IMR-90 (cell line): ENCODE data around the gene PRH1. TPM values are rescaled to one million over a fixed set of nuclear protein-coding genes. Genes with fewer than 3 reads are reported as not detected.

Experiments used
- ATAC-seq: fragments of 200-7000 bp; cut with Tn5 transposase; 2 replicates; pipeline ENCODE4 v1.9.1; 2020; ENCODE audit warnings: low read depth, mild to moderate bottlenecking, moderate library complexity
- BruUV-seq: library from RNA; stranded (reverse); fragments of 400-500 nt; replicated peaks from 2 replicates; lab custom pipeline; 2021; lab: Mats Ljungman, UMichigan
- CTCF ChIA-PET: fragments of 300-600 bp; formaldehyde crosslinking; extraction: SDS; loops from one replicate; lab custom pipeline; 2021; ENCODE audit warnings: antibody characterized with exemption; lab: Yijun Ruan, JAX
- POLR2A ChIA-PET: fragments of 300-600 bp; sonication (Branson Sonifier 250); formaldehyde crosslinking; loops from one replicate; lab custom pipeline; 2022; ENCODE audit warnings: antibody characterized with exemption; ENCODE audit not compliant: unreplicated experiment; lab: Charles Lee
- DNase-seq: peaks from one replicate; pipeline ENCODE4 v3.0.0; 2013
- H2AFZ ChIP-seq: replicated peaks from 2 replicates; pipeline ENCODE3; 2013; ENCODE audit warnings: low read length, mild to moderate bottlenecking; ENCODE audit not compliant: poor library complexity
- H2AK5ac ChIP-seq: 2 replicates; pipeline ENCODE4 v1.6.1; 2013; ENCODE audit warnings: low read depth, low read length, inconsistent platforms
- H2AK9ac ChIP-seq: replicated peaks from 2 replicates; pipeline ENCODE3; 2013; ENCODE audit warnings: mild to moderate bottlenecking, low read depth, low read length, moderate library complexity; ENCODE audit not compliant: poor library complexity
- H2BK120ac ChIP-seq: 2 replicates; pipeline ENCODE4 v1.6.1; 2013; ENCODE audit warnings: low read depth, low read length, inconsistent platforms
- H2BK15ac ChIP-seq: 3 replicates; pipeline ENCODE4 v1.6.1; 2013; ENCODE audit warnings: low read depth, low read length, inconsistent platforms
- H2BK20ac ChIP-seq: 2 replicates; pipeline ENCODE4 v1.6.1; 2013; ENCODE audit warnings: low read depth, mild to moderate bottlenecking, inconsistent platforms, low read length, moderate library complexity
- H2BK5ac ChIP-seq: 2 replicates; pipeline ENCODE4 v1.6.1; 2013; ENCODE audit warnings: mild to moderate bottlenecking, low read depth, low read length, inconsistent platforms; ENCODE audit not compliant: poor library complexity, severe bottlenecking
- H3K14ac ChIP-seq: replicated peaks from 2 replicates; pipeline ENCODE4 v1.6.1; 2013; ENCODE audit warnings: low read depth, low read length, inconsistent platforms
- H3K18ac ChIP-seq: 2 replicates; pipeline ENCODE4 v1.6.1; 2013; ENCODE audit warnings: low read depth, low read length, control low read depth
- H3K23ac ChIP-seq: 2 replicates; pipeline ENCODE4 v1.6.1; 2013; ENCODE audit warnings: low read depth, low read length, inconsistent platforms
- H3K27ac ChIP-seq: 2 replicates; pipeline ENCODE4 v1.5.1; 2013; ENCODE audit warnings: mild to moderate bottlenecking, control low read depth, low read length; ENCODE audit not compliant: insufficient read depth
- H3K27me3 ChIP-seq: 2 replicates; pipeline ENCODE4 v1.6.1; 2013; ENCODE audit warnings: low read length; ENCODE audit not compliant: control insufficient read depth, insufficient read depth
- H3K36me3 ChIP-seq: 2 replicates; pipeline ENCODE4 v1.6.1; 2013; ENCODE audit warnings: low read length, mixed read lengths; ENCODE audit not compliant: control insufficient read depth, insufficient read depth
- H3K4ac ChIP-seq: 2 replicates; pipeline ENCODE4 v1.6.1; 2013; ENCODE audit warnings: low read depth, low read length, inconsistent platforms
- H3K4me1 ChIP-seq: 2 replicates; pipeline ENCODE4 v1.6.1; 2013; ENCODE audit warnings: low read length, mixed read lengths; ENCODE audit not compliant: control insufficient read depth, insufficient read depth
- H3K4me2 ChIP-seq: 2 replicates; pipeline ENCODE4 v1.6.1; 2013; ENCODE audit warnings: low read depth, mild to moderate bottlenecking, control low read depth, low read length, moderate library complexity
- H3K4me3 ChIP-seq: 2 replicates; pipeline ENCODE4 v1.5.1; 2013; ENCODE audit warnings: low read depth, mild to moderate bottlenecking, control low read depth, low read length, moderate library complexity; ENCODE audit not compliant: insufficient read depth
- H3K56ac ChIP-seq: 2 replicates; pipeline ENCODE4 v1.6.1; 2013; ENCODE audit warnings: low read length, inconsistent platforms; ENCODE audit not compliant: insufficient read depth; ENCODE audit errors: extremely low read depth
- H3K79me1 ChIP-seq, 2 experiments: 2 replicates each; pipeline ENCODE4 v1.6.1; 2013; ENCODE audit warnings: low read length in 2 of 2, inconsistent platforms in 1 of 2, low read depth in 1 of 2
- H3K9ac ChIP-seq: 2 replicates; pipeline ENCODE4 v1.6.1; 2013; ENCODE audit warnings: low read depth, low read length, control low read depth
- H3K9me1 ChIP-seq: 2 replicates; pipeline ENCODE4 v1.6.1; 2013; ENCODE audit warnings: low read length, inconsistent platforms; ENCODE audit not compliant: insufficient read depth
- H3K9me3 ChIP-seq: 2 replicates; pipeline ENCODE4 v1.6.1; 2013; ENCODE audit warnings: low read length; ENCODE audit not compliant: control insufficient read depth, insufficient read depth
- H4K20me1 ChIP-seq: 2 replicates; pipeline ENCODE4 v1.6.1; 2013; ENCODE audit warnings: low read length, inconsistent platforms; ENCODE audit not compliant: insufficient read depth
- H4K5ac ChIP-seq: 2 replicates; pipeline ENCODE4 v1.6.1; 2013; ENCODE audit warnings: mild to moderate bottlenecking, low read depth, low read length, control low read depth
- H4K8ac ChIP-seq, 2 experiments: 2 replicates each; pipeline ENCODE4 v1.6.1; 2013; ENCODE audit warnings: low read depth in 2 of 2, low read length in 2 of 2, control low read depth in 1 of 2, inconsistent platforms in 1 of 2
- H4K91ac ChIP-seq: 2 replicates; pipeline ENCODE4 v1.6.1; 2013; ENCODE audit warnings: low read depth, low read length, inconsistent platforms; ENCODE audit not compliant: insufficient read depth
- BHLHE40 ChIP-seq: fragments of 150-350 bp; IDR thresholded peaks from 2 replicates; pipeline ENCODE4 v1.6.1; 2016; ENCODE audit warnings: mild to moderate bottlenecking, low read depth, low read length
- CEBPB ChIP-seq: IDR thresholded peaks from 2 replicates; pipeline ENCODE4 v1.6.1; 2012; ENCODE audit warnings: low read depth, low read length, improper control_type of control experiment
- CHD1 ChIP-seq: IDR thresholded peaks from 2 replicates; pipeline ENCODE4 v1.6.1; 2012; ENCODE audit warnings: low read depth, low read length, improper control_type of control experiment
- FOS ChIP-seq: fragments of 150-350 bp; IDR thresholded peaks from 2 replicates; pipeline ENCODE4 v1.6.1; 2016; ENCODE audit warnings: low read depth, low read length
- MAFK ChIP-seq: IDR thresholded peaks from 2 replicates; pipeline ENCODE4 v1.6.1; 2012; ENCODE audit warnings: low read depth, low read length, improper control_type of control experiment
- MAZ ChIP-seq: IDR thresholded peaks from 2 replicates; pipeline ENCODE4 v1.6.1; 2012; ENCODE audit warnings: low read depth, mild to moderate bottlenecking, low read length, improper control_type of control experiment, moderate library complexity, borderline replicate concordance
- MXI1 ChIP-seq: IDR thresholded peaks from 2 replicates; pipeline ENCODE4 v1.6.1; 2012; ENCODE audit warnings: low read depth, mild to moderate bottlenecking, low read length, moderate library complexity, borderline replicate concordance
- NFE2L2 ChIP-seq: fragments of 150-350 bp; IDR thresholded peaks from 2 replicates; pipeline ENCODE4 v1.6.1; 2016; ENCODE audit warnings: low read depth, mild to moderate bottlenecking, low read length
- POLR2A ChIP-seq: IDR thresholded peaks from 2 replicates; pipeline ENCODE4 v1.6.1; 2012; ENCODE audit warnings: mild to moderate bottlenecking, low read depth, low read length
- RAD21 ChIP-seq: IDR thresholded peaks from 2 replicates; pipeline ENCODE4 v1.6.1; 2012; ENCODE audit warnings: low read length, improper control_type of control experiment
- RCOR1 ChIP-seq: IDR thresholded peaks from 2 replicates; pipeline ENCODE4 v1.6.1; 2012; ENCODE audit warnings: mild to moderate bottlenecking, low read length, improper control_type of control experiment; ENCODE audit not compliant: insufficient replicate concordance
- RFX5 ChIP-seq: IDR thresholded peaks from 2 replicates; pipeline ENCODE4 v1.8.0; 2012; ENCODE audit warnings: low read depth, mild to moderate bottlenecking, low read length, moderate library complexity
- SMC3 ChIP-seq: fragments of 150-350 bp; IDR thresholded peaks from 2 replicates; pipeline ENCODE4 v1.6.1; 2016; ENCODE audit warnings: low read depth, mild to moderate bottlenecking, antibody characterized with exemption, low read length, moderate library complexity
- WGBS, 2 experiments: methylation state at CpG; one replicate each; pipeline versions ENCODE4 v1.1.5 to v1.1.7; 2013; ENCODE audit warnings: missing lambda C conversion rate in 2 of 2; ENCODE audit not compliant: insufficient read length in 1 of 2; ENCODE audit errors: extremely low coverage in 2 of 2; 5-methylcytosine and 5-hydroxymethylcytosine counted together
- dilution Hi-C: fragments of 300-500 bp; cut with HindIII; formaldehyde crosslinking; loops from one replicate; pipeline ENCODE4 v1.14.3; 2018; ENCODE audit warnings: low sequenced_read_pairs; ENCODE audit not compliant: unreplicated experiment
- in situ Hi-C: fragments of 300-500 bp; cut with MboI; formaldehyde crosslinking; loops from 3 replicates; pipeline ENCODE4 v1.14.3; 2019; ENCODE audit warnings: low sequenced_read_pairs, inconsistent platforms, mixed read lengths
- intact Hi-C: fragments of 100-400 bp; cut with micrococcal nuclease; formaldehyde crosslinking; loops from 2 replicates; pipeline ENCODE4 v1.10.0; 2022
- polyA plus RNA-seq, 3 experiments: library from polyadenylated mRNA; depleted of rRNA; stranded (reverse); fragments of >200 nt; gene quantifications; 2 replicates each; pipeline ENCODE4 v1.2.3, GENCODE V29; 2012; ENCODE audit warnings: low replicate concordance in 1 of 3
- total RNA-seq: library from RNA; depleted of rRNA; stranded (reverse); fragments of >200 nt; gene quantifications from 2 replicates; pipeline ENCODE4 v1.2.3, GENCODE V29; 2012
- TF ChIP-seq, protein P1 (sequence below): fragments of 150-350 bp; IDR thresholded peaks from 2 replicates; pipeline ENCODE4 v1.6.1; 2016; ENCODE audit warnings: low read depth, mild to moderate bottlenecking, low read length, moderate library complexity, borderline replicate concordance
- TF ChIP-seq, protein P2 (sequence below): conservative IDR thresholded peaks from 2 replicates; pipeline ENCODE4 v1.5.1; 2012; ENCODE audit warnings: mild to moderate bottlenecking, low read depth, low read length, improper control_type of control experiment
- TF ChIP-seq, protein P3 (sequence below): fragments of 150-350 bp; IDR thresholded peaks from 2 replicates; pipeline ENCODE4 v1.6.1; 2017; ENCODE audit warnings: mild to moderate bottlenecking, antibody characterized with exemption, low read length, low read depth

The PRH1 gene
- total and polyA plus RNA-seq, 2 of the 4 experiments (the other 2 are of a cell fraction) = 3.0 to 18.8 TPM

DNA sequence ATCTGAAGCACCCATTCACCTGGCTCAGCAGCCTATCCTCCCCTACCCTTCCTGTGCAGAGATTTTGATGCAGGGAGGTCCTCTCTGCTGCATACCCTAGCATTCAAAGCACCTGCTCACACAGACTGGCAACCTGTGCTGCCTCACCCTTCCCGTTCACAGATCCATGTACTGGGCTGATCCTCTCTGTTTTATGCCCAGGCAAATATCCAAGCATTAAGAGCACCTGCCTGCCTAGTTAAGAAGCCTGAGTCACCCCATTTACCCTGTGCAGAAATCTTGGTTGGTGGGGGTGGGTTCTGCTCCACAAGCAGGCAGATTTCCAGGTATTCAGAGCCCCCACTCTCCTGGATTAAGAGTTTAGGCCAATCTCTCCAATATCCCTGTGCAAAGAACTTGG, 16.9 kb upstream of the PRH1 start:
- Histone ChIP-seq H2AK9ac (no peak overlapping the region), H4K91ac (no peak overlapping the region), H3K9me1 (no peaks in the 10 kb centered on the region), H2BK5ac (no peak overlapping the region), H3K79me1 (peaks cover 0 to 7% of the 10 kb centered on the region in 2 experiments; a peak in 1 of 4 replicates), H3K9me3 (no peaks in the 10 kb centered on the region), H4K8ac (no peak overlapping the region), H3K23ac (no peak overlapping the region), H3K4me3 (no peak overlapping the region), H4K20me1 (no peaks in the 10 kb centered on the region), H2AFZ (no peak overlapping the region), H4K5ac (no peak overlapping the region), H3K18ac (no peak overlapping the region), H3K27me3 (no peaks in the 10 kb centered on the region), H3K56ac (no peak overlapping the region), H3K4ac (no peak overlapping the region), H2BK15ac (no peak overlapping the region), H3K4me2 (no peak overlapping the region), H3K27ac (no peak overlapping the region), H2BK20ac (no peak overlapping the region), H3K9ac (no peak overlapping the region), H3K4me1 (no peaks in the 10 kb centered on the region), H3K14ac (no peak overlapping the region), H2BK120ac (no peak overlapping the region), H3K36me3 (no peaks in the 10 kb centered on the region), H2AK5ac (no peak overlapping the region)
- no CpG with 5 or more reads among the region's 1 CpG for WGBS, 2 experiments
- intact Hi-C loops (no loop called here), dilution Hi-C loops (no loop called here), in situ Hi-C loops (no loop called here)
- DNase-seq (no peak), ATAC-seq (no peak)
- CTCF ChIA-PET = no interaction called here
- TF ChIP-seq RCOR1 (no peak), RFX5 (no peak), NFE2L2 (no peak), SMC3 (no peak), RAD21 (no peak), CHD1 (no peak), POLR2A (no peak), CEBPB (no peak), FOS (no peak), BHLHE40 (no peak), MAZ (no peak), MXI1 (no peak), MAFK (no peak)
- TF ChIP-seq, protein P1, sequence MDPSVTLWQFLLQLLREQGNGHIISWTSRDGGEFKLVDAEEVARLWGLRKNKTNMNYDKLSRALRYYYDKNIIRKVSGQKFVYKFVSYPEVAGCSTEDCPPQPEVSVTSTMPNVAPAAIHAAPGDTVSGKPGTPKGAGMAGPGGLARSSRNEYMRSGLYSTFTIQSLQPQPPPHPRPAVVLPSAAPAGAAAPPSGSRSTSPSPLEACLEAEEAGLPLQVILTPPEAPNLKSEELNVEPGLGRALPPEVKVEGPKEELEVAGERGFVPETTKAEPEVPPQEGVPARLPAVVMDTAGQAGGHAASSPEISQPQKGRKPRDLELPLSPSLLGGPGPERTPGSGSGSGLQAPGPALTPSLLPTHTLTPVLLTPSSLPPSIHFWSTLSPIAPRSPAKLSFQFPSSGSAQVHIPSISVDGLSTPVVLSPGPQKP = no peak
- TF ChIP-seq, protein P2, sequence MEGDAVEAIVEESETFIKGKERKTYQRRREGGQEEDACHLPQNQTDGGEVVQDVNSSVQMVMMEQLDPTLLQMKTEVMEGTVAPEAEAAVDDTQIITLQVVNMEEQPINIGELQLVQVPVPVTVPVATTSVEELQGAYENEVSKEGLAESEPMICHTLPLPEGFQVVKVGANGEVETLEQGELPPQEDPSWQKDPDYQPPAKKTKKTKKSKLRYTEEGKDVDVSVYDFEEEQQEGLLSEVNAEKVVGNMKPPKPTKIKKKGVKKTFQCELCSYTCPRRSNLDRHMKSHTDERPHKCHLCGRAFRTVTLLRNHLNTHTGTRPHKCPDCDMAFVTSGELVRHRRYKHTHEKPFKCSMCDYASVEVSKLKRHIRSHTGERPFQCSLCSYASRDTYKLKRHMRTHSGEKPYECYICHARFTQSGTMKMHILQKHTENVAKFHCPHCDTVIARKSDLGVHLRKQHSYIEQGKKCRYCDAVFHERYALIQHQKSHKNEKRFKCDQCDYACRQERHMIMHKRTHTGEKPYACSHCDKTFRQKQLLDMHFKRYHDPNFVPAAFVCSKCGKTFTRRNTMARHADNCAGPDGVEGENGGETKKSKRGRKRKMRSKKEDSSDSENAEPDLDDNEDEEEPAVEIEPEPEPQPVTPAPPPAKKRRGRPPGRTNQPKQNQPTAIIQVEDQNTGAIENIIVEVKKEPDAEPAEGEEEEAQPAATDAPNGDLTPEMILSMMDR = no peak
- TF ChIP-seq, protein P3, sequence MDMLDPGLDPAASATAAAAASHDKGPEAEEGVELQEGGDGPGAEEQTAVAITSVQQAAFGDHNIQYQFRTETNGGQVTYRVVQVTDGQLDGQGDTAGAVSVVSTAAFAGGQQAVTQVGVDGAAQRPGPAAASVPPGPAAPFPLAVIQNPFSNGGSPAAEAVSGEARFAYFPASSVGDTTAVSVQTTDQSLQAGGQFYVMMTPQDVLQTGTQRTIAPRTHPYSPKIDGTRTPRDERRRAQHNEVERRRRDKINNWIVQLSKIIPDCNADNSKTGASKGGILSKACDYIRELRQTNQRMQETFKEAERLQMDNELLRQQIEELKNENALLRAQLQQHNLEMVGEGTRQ = no peak
- BruUV-seq = no TSS peak
- POLR2A ChIA-PET = no interaction called here
